ENCODE measurements around the gene DUSP7.

DUSP7 gene

DNA sequence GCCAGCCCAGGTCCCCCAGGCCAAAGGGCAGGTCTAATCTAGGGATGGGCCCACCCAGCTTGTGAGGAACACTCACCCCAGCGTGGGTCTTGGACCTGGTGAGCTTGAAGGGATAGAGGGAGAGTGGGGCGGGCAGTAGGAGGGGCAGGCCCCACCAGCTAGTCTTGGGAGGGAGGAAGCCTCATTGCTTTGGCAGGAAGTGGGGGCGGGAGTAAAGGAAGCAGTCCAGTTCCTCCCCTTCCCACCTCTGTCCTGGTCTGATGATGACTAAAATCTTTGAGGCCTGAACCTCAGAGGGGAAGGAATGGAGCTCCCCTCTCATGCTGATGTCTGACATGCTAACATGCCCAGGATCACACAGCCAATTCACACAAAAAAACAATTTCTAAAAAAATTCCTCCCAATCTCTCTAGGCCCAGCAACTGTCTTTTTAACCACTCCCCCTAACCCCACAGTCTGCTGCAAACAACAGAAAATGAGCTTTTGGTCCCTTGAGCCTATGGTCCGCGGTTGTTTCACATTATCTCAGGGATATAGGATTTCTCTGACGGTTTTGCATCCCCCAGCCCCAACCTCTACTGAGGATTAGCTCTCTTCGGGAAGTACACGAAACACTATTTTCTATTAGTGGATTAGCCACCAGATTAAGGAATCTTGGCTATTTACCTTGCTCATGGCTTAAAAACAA, 30.7 kb upstream of the DUSP7 start:
- DNase-seq (ENCODE audit: low read depth, low spot score): no peak

DNA sequence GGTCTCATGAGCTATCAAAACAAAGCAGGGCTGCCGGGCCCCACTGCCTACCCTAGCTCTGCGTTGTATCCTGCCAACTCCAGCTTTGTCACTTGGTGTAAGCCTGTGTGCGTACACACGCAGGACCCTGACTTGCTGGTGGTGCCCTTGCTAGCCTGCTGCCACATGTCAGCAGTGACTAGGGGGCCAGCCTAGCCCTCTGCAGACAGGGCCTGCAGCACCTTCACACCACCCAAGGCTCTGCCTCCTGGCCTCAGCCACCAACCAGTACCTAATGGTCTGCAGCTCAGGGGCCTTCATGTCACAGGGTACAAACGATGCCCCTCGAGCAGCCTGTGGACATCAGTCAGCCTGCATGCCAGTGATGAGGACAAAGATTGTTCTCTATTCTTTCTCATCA, 30.1 kb upstream of the DUSP7 start:
- DNase-seq (ENCODE audit: low read depth, low spot score): no peak

DNA sequence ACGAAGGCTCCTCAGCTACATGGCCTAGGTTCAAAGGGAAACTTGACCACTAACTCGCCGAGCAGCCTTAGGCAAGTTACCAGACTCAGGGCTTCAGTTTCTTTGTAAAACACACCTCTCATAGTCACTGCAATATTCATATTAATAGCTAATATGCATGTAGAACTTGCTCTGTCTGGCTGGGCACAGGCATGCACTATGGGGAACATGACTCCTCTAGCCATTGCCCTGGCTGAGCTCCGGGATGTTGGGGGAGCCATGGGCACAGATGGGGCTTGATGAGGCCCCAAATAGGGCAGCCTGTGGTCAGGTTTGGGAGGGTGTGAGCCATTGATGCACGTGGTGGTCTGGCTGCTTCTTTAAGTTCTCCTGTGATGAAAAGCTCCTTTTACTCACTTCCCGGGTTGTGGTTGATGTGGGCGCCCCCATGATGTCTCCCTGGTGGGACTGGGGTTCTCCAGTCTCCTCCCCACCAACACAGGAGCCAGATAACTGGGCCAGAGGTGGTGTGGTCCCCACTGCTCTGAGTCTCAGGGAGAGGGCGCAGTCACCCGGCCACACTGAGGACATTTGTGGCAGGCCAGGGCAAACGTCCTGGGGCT, 29.4 kb upstream of the DUSP7 start:
- DNase-seq (ENCODE audit: low read depth, low spot score): no peak

DNA sequence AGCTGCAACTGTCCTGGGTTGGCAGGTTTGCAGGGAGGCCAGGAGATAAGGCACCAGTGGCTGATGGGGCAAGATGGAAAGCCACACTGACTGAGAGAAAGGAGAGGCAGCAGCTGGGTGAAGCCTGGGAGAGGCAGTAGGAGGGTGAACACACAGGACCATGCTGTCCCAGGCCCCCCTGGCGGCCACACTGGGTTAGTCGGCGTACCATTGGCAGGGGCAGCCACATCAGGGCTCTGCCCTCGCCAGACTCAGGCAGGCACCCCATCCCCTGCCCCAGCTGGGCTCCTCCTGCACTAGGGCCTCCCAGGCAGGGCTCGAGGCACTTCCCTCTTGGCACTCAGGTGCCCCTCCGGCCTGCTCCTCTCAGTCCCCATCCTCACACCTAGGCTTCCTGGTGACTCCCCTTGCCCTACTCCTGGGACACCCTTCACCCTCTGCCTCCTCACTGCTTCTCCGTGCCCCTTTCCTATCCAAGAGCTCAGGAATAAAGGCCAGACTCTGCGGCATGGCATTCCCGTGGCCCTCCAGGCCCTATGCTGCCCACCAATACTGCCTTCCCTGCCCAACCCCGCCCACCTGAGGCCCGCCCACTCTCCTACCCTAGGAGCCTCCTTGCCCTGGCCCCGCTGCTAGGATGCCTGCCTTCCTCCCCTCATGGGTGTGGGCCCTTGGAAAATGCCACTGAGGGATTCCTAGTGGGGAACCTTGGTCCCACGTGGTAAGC, 28.7 kb upstream of the DUSP7 start:
- no peak for DNase-seq (ENCODE audit: low read depth, low spot score)

DNA sequence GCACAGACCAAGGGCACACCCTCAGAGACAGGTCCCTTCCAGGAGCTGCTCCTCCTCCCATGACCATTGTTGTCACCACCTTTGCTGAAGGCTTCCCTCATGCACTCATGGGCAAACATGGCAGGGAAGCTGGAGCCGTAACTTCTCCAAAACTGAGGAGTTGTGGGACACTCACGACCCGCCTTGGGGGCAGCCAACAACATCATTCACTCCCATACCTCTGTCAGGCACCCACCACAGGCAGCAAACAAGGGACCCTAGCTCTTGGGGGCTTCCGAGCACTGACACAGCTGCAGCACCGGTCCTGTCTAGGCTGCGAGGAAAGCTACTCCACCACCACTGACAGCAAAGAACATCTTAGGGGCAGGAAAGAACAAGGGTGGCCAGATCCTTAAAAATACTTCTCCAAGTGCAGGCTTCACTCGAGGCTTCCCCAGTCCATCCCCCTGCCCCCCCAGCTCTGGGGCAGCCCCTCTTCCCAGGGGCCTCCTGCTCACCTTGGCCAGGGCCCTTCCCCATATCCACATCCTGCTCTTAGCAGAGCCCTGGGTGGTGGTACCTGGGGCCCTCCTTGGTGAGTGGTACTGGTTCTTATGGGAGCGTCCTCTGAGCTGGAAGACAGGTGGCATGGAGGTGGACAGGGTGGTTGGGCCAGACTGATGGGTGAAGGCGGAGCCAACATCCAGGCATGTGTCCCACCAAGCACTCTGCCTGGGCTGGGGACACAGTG, 28.0 kb upstream of the DUSP7 start:
- DNase-seq (ENCODE audit: low read depth, low spot score): no peak

DNA sequence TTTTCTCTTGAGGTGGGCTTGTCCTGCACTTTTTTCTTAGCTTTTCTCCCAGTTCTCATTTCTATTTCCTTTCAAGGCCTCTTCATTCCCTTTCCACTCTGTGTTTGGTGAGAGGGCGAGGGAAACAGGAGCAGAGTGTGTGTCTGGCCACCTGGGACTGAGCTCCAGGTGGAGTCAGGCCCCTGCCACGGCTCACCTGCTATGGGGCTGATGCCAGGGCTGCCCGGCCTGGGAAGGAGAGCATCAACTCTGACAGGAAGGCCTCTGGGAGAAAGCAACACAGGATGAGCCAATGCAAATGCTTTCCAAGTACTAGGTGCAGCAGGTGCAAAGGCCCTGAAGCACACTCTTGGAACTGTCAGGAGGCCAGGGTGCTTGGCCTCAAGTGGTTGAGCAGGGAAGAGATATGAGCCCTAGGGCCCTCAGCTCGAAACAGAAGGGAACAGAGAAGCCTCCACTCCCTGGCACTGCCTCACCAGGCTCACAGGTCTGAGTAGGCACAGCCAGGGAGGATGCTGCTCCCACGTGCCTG, 27.3 kb upstream of the DUSP7 start:
- no peak for DNase-seq (ENCODE audit: low read depth, low spot score)

DNA sequence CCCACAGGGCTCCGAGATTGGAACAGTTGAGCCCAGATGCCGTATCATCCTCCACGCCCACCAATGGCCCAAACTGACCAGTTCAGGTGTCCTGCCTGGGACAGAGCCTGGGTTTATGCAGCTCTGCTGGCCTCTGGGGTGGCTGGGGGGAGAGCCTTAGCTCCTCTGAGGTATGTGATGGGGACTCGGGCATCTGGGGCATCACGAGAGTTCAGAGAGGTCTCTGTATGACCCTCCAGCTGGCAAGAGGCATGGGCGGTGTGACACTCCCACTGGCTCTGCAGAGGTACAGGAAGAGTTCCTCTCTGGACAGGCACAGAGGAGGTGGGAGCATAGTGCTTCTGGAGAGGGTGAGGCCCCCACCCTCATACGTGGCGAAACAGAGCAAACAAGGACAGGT, 26.6 kb upstream of the DUSP7 start:
- DNase-seq (ENCODE audit: low read depth, low spot score): no peak

DNA sequence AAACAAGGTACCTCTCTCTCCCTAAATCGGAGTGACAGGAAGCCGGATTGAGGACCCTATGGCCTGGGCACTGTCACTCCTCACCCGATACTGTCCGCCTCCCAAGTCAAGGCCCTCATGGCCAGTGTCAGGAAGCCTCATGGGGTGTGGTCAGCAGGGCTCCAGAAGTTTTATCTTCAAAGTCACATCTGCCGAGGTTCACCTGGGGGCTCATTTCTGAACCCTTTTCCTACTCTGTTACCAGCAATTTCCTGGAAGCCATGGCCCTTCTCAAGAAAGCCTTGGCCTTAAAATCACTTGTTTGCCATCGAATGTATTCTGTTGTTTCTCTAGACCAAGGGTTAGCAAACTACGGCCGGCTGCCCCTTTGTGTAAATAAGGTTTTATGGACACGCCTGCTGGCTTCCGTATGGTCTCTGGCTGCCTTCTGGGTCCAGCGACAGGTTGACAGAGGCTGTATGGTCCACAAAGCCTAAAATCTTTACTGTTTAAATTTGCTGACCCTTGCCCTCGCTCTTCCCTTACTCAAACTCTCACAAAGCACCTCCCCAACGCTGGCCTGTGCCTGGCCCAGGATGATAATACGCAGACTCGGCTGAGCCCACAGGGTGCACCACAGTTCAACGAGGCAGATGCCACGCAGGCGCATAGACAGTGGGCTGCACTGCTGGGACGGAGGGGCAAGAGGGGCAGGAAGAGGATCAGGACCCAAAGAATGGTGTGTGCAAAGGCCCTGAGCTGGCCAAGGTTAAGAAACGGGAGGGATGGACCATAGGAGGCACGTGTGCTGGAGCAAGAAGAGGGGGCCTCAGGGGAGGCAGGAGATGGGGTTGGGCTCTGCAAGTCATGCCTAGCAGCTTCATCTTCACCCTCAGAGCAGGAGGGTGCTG, 24.7 kb upstream of the DUSP7 start:
- no peak for DNase-seq (ENCODE audit: low read depth, low spot score)

DNA sequence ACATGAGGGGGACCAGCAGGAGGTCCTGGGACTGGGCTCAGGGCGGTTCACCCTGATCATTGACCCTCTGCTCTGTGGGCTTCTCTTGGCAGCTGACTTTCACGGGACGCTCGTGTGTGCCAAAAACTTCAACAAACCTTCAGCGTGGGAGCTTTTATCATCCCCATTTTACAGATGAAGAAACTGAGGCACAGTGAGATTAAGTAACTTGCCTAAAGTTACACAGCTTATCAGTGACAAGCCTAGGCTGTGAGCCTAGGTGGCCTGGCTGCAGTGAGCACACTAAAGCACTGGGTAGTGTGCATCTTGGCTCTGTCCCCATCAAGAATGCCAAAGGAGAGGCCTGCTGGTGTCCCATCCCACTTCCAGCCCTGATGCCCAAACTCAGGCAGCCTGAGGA, 23.6 kb upstream of the DUSP7 start:
- DNase-seq (ENCODE audit: low read depth, low spot score): no peak

DNA sequence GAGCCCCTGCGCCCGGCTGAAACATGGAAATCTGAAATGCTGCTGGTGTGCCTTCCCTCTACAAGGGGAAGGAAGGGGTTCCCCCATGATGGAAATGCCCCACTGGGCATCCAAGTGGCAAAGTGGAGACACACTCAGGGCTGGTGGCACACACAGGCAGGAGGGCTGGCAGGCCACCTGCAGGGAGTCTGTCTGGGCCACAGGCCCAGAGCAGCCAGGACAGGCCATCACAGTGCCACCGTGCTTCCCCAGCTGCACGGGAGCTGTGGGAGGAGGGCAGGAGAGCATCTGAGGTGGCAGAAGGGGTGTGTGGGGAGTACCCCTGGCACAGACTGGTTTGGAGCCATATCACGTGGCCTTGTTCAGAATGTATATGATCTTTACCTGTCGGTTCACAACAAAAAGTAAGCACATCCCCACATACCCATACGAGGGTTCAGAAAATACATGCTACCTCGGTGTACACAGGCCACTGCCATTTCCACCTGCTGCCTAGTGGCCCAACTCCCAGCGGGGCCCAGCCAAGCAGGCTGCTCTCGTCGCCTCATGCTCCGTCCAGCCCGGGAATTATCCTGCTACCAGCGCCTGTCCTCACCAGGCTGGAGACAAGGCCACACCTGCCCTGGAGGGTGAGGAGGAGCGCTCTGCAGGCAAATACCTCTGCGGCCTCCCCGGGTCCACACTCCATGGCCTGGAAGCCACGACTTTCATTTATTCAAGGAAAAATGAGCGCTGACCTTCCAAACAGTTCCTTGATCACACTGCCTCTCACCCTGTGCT, 22.6 kb upstream of the DUSP7 start:
- DNase-seq (ENCODE audit: low read depth, low spot score): no peak

DNA sequence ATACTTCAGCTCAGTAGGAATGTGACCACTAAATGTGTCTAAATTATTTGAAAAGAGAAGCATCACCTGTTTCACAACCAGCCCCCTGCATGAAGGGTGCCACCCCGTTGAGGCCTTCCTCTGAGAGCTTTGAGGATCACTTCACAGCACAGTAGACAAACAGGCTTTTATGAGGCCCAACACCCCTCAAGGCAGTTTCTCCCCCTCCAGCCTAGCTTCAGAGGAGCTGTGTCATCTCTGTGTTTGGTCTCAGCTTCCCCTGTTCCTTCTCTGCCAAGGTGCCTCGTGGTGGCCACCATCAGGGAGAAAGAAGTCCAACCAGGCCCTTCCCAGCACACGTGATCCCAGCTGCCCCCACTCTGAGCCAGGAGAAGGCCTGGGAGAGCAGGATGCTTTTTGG, 21.6 kb upstream of the DUSP7 start:
- DNase-seq (ENCODE audit: low read depth, low spot score): no peak

DNA sequence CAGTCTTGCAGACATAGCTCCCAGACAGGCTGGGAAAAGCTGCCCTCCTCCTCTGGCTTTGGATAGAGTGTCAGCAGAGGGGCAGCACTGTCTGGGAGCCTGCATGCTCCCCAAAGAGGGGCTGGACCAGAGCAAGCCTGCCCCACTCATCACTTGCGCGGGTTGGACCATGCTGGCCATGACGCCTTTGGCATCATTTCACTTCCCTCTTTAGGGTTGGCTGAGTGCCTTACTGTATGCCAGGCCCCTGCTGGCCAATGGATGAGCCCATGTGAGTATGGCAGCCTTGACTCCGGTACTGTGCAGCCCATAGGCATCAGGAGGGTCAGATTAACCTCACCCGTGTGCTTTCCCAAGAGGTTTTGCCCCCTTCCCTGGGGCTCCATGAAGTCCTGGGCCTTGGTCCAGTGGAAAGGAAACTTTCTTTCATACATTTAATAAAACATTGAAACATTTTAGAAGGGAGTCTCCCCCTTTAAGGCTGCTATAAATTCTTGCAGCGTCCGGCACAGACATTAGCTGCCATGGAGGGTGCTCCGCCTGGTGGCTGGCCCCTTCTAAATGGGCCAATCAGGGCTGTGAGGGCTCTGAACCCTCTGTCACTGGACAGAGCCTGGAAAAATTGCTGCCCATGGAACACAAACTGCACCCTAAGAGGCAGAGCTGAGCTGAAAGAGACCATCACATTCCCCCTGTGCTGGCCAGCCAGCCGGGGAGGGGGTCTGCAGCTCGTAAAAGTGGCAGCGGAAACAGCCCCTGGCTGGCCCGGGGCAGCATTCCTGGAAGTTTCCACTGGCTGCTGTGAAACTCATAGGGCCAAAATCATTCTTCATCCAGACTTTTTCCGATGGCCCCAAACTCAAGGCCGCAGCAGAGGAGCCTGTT, 20.8 kb upstream of the DUSP7 start:
- DNase-seq (ENCODE audit: low read depth, low spot score): no peak

DNA sequence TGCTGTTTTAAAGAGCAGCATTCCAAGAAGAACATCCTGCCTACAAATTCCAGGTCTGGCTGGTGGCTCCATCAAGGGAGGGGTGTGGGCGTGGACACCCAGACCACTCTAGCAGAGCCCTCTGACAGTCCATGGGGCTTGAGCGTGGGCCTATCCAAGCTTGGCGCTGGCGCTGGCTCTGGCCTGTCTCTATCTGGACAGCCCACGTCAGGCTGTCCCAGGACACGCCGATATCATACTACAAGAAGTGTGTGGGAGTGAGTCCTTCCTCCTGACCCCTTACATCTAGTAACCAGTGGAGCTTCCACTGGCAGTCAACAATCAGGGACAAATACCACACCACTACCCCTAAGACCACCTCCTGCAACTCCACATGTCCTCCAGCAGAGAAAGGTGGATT, 17.1 kb upstream of the DUSP7 start:
- no peak for DNase-seq (ENCODE audit: low read depth, low spot score)

DNA sequence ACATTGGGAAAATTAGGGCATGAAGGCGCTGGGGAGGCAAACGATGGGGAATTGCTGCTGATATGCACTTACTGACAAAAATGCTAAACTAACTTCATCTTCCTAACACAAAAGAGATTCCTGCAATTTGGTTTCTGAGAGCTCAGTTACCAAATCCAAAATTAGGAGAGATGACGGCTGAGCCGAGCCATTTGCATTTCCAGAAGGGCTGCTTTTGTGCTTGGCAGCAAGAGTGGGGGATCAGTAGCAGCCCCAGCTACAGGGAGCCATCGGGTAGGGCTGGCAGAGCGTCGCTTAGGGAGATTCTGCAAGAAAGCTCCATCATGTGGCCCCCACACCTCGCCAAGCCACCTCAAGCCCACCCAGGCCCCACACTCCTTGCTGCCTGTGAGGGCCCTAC, 16.1 kb upstream of the DUSP7 start:
- no peak for DNase-seq (ENCODE audit: low read depth, low spot score)

DNA sequence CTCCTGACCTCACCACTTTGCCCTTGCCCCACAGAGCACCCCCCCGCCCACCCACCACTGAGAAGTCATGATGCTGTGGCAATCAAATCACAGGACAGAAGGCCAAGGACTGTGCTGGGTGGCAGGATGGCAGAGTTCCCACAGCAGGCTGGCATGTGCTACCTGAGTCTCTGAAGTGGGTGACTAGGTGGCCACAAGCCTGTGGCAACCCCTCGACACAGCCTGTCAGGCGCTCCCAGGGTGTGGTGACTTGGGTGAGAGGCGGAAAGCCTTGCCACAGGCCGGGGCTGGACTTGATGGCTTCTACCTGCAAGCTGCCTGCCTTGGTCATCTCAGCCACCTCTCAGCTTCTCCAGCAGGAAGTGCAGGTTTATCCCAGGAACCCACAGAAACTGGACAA, 15.6 kb upstream of the DUSP7 start:
- no peak for DNase-seq (ENCODE audit: low read depth, low spot score)

DNA sequence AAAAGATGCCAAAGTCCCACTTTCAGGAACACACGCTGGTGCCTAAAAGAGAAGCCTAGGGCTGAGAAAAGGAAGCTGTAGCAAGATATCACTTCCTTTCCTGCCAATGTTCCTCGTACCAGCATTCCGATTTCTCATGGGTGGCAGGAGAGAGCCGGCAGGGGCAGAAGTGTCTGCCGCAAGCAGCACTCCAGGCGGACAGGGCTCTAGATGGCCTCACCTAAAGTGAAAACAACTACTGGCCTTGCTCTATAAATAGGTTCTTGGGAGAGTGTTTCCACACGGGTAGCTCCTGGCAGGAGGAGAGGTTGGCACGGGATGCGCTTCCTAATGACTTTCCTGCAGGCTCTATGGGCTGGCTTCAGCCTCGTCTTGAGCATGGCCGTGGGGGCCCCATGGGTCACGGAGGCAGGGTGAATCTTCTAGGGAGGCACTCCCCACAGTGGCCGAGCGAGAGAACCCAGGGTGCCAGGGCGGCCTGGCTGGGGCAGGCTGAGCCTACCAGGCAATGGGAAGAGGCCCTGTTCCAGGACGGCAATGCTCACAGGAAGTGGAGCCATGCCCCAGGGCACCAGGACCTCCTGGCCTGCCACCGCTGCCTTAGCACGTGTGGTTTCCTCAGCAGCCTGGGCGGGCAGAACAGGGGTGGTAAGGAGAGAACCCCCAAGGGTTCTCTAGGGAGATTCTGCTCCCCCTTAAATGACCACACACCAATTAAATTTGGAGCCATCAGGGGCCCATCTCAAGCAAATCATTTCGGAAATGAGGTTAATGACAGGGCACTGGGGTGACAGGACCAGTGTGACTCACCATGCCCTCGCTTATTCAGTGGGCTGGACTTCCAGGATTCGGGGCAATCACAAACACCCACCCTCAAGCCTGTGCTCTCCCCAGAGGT, 14.6 kb upstream of the DUSP7 start:
- DNase-seq (ENCODE audit: low read depth, low spot score): no peak

DNA sequence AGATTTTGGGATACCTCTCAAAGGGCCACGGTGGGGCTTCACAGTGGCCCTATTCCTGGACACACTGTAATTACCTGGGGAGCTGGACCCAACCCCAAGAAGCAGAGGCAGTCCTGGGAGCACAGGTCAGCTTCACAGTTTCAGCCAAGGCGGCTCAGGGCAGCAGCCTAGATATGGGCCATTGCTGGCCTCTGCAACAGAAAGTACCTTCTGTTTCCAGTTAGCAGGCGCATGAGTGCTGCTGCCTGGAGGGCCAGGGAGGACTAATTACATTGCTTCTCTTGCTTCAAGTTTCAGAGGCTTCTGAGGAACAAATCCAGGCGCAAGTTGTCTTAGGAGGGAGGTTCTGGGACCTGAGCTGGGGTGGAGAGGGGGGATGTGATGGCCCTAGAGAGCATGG, 13.5 kb upstream of the DUSP7 start:
- no peak for DNase-seq (ENCODE audit: low read depth, low spot score)

DNA sequence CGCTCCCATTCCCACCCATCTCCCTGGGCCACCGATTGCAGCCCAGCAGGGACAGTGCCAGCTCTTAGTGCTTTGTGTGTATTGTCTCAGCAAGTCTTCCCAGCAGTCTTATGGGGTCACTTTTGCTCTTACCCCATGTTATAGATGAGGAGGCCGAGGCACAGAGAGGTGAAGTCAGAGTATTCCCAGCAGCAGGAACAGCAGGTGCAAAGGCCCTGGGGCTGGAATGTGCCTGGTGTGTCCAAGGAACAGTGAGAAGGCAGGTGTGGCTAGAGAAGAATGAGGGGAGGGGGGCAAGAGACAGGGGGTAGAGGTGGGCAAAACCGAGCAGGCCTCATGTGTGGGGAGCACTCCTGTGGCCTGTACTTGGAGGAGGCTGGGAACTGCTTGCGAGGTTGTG, 12.8 kb upstream of the DUSP7 start:
- DNase-seq (ENCODE audit: low read depth, low spot score): no peak
